Measurements from ENCODE around the gene TRPM2. TPM values are rescaled to one million over a fixed set of nuclear protein-coding genes. Genes with fewer than 3 reads are reported as not detected.

TRPM2 gene
- total RNA-seq, 1 experiment from 2014 or later = 0.26 TPM

DNA sequence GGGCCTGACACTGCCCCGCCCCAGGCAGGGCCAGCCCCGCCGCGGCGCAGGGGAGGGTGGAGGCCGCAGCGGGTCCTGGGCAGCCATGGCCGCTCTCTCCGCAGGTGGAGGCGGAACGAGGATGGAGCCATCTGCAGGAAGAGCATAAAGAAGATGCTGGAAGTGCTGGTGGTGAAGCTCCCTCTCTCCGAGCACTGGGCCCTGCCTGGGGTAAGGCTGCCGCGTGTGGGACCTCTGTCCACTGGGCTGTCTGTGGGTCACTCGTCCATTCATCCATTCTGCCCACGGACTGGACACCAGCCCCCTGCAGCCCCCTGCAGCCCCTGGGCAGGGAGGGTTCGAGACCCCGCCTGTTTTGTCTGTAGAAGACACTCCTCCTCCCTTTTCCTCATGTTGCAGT is 83.5 kb downstream of the TRPM2 start:
- TF ChIP-seq SIN3A (IDR thresholded peaks at IDR 0.05; ENCODE audit: borderline replicate concordance, insufficient read depth, low read depth, low read length) = no peak
- no peak for TF ChIP-seq POLR2AphosphoS5 (IDR thresholded peaks at IDR 0.05; ENCODE audit: low read depth, low read length)
- no peak for TF ChIP-seq TCF7L2 (IDR thresholded peaks at IDR 0.05; ENCODE audit: low read depth, low read length)
- no TSS peak for BruUV-seq (replicated peaks)
- Histone ChIP-seq H3K27ac (ENCODE audit: low read length) (no peak overlapping the region), H3K9me3 (ENCODE audit: control insufficient read depth, insufficient read depth, low read depth, low read length) (no peaks in the 10 kb centered on the region), H3K4me3 (ENCODE audit: low read depth in 2 of 2, low read length in 2 of 2) (no peak overlapping the region), H3K4me1 (ENCODE audit: control insufficient read depth, insufficient read depth, low read length) (no peaks in the 10 kb centered on the region), H3K27me3 (ENCODE audit: control insufficient read depth, insufficient read depth, low read length) (no peaks in the 10 kb centered on the region), H3K36me3 (ENCODE audit: control insufficient read depth, insufficient read depth, low read length) (no peaks in the 10 kb centered on the region)
- DNase-seq (ENCODE audit: low read depth, low spot score) (no peak), ATAC-seq (no peak)
- in situ Hi-C loops (cut with HindIII; ENCODE audit: low pct_unique_long_range_greater_than_20kb, low sequenced_read_pairs) (no loop called here), intact Hi-C loops (cut with micrococcal nuclease; ENCODE audit: unreplicated experiment) (no loop called here)
- ChIA-PET POLR2A (no interaction called here), CTCF (no interaction called here)

GRCh38 chr21:44437371-44437695 is 83.9 kb downstream of the TRPM2 start:
- intact Hi-C loops (cut with micrococcal nuclease; ENCODE audit: unreplicated experiment) = no loop called here
- CTCF ChIA-PET = no interaction called here
- Histone ChIP-seq H3K36me3 (ENCODE audit: control insufficient read depth, insufficient read depth, low read length) (no peaks in the 10 kb centered on the region), H3K4me3 (ENCODE audit: low read depth in 2 of 2, low read length in 2 of 2) (no peak overlapping the region), H3K4me1 (ENCODE audit: control insufficient read depth, insufficient read depth, low read length) (no peaks in the 10 kb centered on the region), H3K27ac (ENCODE audit: low read length) (no peak overlapping the region), H3K9me3 (ENCODE audit: control insufficient read depth, insufficient read depth, low read depth, low read length) (no peaks in the 10 kb centered on the region), H3K27me3 (ENCODE audit: control insufficient read depth, insufficient read depth, low read length) (no peaks in the 10 kb centered on the region)
- POLR2A ChIA-PET = no interaction called here
- TF ChIP-seq, protein P1, sequence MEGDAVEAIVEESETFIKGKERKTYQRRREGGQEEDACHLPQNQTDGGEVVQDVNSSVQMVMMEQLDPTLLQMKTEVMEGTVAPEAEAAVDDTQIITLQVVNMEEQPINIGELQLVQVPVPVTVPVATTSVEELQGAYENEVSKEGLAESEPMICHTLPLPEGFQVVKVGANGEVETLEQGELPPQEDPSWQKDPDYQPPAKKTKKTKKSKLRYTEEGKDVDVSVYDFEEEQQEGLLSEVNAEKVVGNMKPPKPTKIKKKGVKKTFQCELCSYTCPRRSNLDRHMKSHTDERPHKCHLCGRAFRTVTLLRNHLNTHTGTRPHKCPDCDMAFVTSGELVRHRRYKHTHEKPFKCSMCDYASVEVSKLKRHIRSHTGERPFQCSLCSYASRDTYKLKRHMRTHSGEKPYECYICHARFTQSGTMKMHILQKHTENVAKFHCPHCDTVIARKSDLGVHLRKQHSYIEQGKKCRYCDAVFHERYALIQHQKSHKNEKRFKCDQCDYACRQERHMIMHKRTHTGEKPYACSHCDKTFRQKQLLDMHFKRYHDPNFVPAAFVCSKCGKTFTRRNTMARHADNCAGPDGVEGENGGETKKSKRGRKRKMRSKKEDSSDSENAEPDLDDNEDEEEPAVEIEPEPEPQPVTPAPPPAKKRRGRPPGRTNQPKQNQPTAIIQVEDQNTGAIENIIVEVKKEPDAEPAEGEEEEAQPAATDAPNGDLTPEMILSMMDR (IDR thresholded peaks at IDR 0.05) = no peak
- no TSS peak for BruUV-seq (replicated peaks)
- in situ Hi-C loops (cut with HindIII; ENCODE audit: low pct_unique_long_range_greater_than_20kb, low sequenced_read_pairs) = no loop called here
- DNase-seq (ENCODE audit: low read depth, low spot score) = no peak
- ATAC-seq = no peak

- BruUV-seq (replicated peaks) = no TSS peak
- H3K27me3 ChIP-seq (ENCODE audit: control insufficient read depth, insufficient read depth, low read length) = no peaks in the 10 kb centered on the region
- no peaks in the 10 kb centered on the region for H3K4me1 ChIP-seq (ENCODE audit: control insufficient read depth, insufficient read depth, low read length)
- H3K9me3 ChIP-seq (ENCODE audit: control insufficient read depth, insufficient read depth, low read depth, low read length) = no peaks in the 10 kb centered on the region
- DNase-seq (ENCODE audit: low read depth, low spot score) = no peak
- no peaks in the 10 kb centered on the region for H3K36me3 ChIP-seq (ENCODE audit: control insufficient read depth, insufficient read depth, low read length)
- no peak for TF ChIP-seq TCF7L2 (IDR thresholded peaks at IDR 0.05; ENCODE audit: low read depth, low read length)
- TF ChIP-seq, protein P2, sequence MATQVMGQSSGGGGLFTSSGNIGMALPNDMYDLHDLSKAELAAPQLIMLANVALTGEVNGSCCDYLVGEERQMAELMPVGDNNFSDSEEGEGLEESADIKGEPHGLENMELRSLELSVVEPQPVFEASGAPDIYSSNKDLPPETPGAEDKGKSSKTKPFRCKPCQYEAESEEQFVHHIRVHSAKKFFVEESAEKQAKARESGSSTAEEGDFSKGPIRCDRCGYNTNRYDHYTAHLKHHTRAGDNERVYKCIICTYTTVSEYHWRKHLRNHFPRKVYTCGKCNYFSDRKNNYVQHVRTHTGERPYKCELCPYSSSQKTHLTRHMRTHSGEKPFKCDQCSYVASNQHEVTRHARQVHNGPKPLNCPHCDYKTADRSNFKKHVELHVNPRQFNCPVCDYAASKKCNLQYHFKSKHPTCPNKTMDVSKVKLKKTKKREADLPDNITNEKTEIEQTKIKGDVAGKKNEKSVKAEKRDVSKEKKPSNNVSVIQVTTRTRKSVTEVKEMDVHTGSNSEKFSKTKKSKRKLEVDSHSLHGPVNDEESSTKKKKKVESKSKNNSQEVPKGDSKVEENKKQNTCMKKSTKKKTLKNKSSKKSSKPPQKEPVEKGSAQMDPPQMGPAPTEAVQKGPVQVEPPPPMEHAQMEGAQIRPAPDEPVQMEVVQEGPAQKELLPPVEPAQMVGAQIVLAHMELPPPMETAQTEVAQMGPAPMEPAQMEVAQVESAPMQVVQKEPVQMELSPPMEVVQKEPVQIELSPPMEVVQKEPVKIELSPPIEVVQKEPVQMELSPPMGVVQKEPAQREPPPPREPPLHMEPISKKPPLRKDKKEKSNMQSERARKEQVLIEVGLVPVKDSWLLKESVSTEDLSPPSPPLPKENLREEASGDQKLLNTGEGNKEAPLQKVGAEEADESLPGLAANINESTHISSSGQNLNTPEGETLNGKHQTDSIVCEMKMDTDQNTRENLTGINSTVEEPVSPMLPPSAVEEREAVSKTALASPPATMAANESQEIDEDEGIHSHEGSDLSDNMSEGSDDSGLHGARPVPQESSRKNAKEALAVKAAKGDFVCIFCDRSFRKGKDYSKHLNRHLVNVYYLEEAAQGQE (IDR thresholded peaks at IDR 0.05; ENCODE audit: insufficient read depth in 1 of 2, low read depth in 2 of 2, low read length in 1 of 2) = no peak
- no peak for TF ChIP-seq POLR2AphosphoS5 (IDR thresholded peaks at IDR 0.05; ENCODE audit: low read depth, low read length)
- TF ChIP-seq SIN3A (IDR thresholded peaks at IDR 0.05; ENCODE audit: borderline replicate concordance, insufficient read depth, low read depth, low read length) = no peak
- TF ChIP-seq, protein P1 (IDR thresholded peaks at IDR 0.05) = no peak
- in situ Hi-C loops (cut with HindIII; ENCODE audit: low pct_unique_long_range_greater_than_20kb, low sequenced_read_pairs) = no loop called here
- CTCF ChIA-PET = no interaction called here
- H3K4me3 ChIP-seq (ENCODE audit: low read depth in 2 of 2, low read length in 2 of 2) = no peak overlapping the region
- POLR2A ChIA-PET = no interaction called here
- ATAC-seq = no peak
- intact Hi-C loops (cut with micrococcal nuclease; ENCODE audit: unreplicated experiment) = no loop called here
- no peak overlapping the region for H3K27ac ChIP-seq (ENCODE audit: low read length)
Observed at GRCh38 chr21:44437696-44438431, 84.4 kb downstream of the TRPM2 start.
